ENCODE results near the gene TIMM21. TPM values are rescaled to one million over a fixed set of nuclear protein-coding genes. Genes with fewer than 3 reads are reported as not detected.

Gene TIMM21
- total and polyA plus RNA-seq, 2 of the 13 experiments (the other 11 are each of a cell fraction or from before 2014, with no cell fraction given): 29.6 to 62.3 TPM

DNA sequence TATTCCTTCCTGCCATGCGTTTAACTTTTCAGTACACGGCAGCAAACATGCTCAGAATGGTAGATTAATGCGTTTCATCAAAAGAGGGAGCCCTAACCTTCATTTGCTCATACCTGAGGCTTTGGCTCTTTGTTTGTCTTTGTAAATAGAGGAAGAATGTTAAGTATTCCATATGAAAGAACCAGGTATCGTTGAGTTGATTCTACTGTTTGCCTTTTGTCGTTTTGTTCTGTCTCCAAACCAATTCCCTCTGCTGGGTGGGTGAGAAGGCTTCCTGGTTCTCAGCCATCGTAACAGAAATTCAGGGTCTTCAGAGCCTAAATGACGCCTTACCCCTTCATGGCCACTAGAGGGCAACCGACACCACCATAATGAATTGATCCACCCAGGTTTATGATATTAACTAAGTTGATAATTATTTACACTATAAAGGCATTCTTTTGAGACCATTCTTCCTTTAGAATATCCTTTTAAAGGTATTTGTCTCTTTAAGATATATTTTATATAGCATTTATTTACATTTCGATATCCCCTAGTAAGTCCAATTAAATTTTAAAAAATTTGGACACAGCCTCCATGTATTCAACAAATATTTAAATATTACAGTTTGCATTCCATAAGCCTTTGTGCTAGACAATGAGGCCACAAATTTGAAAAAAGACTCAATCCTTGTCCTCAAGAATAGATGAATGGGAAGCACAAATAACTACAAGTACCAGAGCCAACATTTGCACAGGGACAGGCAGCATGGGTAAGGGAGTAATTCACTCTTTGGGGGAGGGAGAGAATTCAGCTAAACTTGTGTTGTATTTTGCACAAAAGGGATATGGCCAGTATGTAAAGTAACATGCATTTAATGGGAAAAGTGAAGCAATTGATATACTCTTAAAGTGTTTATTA is 48.1 kb downstream of the TIMM21 start (continued):
- TF ChIP-seq KDM4B (CRISPR knock-in tag; IDR thresholded peaks at IDR 0.05): no peak
- TF ChIP-seq YEATS4 (CRISPR knock-in tag; IDR thresholded peaks at IDR 0.05; ENCODE audit: borderline replicate concordance): no peak
- no peak for TF ChIP-seq FOXA1 (IDR thresholded peaks at IDR 0.05)
- TF ChIP-seq FOXA1 (CRISPR knock-in tag; IDR thresholded peaks at IDR 0.05): peak; percentile 30; the same call in 1 of the 2 replicates
- no peak for TF ChIP-seq PRMT3 (CRISPR knock-in tag; IDR thresholded peaks at IDR 0.05; ENCODE audit: borderline replicate concordance, low read depth)
- TF ChIP-seq KDM6A (CRISPR knock-in tag; IDR thresholded peaks at IDR 0.05; ENCODE audit: low read depth): no peak
- no peak for TF ChIP-seq SRF (IDR thresholded peaks at IDR 0.05; ENCODE audit: low read depth, low read length)
- TF ChIP-seq PHF8 (CRISPR knock-in tag; IDR thresholded peaks at IDR 0.05): no peak
- TF ChIP-seq, protein P1, sequence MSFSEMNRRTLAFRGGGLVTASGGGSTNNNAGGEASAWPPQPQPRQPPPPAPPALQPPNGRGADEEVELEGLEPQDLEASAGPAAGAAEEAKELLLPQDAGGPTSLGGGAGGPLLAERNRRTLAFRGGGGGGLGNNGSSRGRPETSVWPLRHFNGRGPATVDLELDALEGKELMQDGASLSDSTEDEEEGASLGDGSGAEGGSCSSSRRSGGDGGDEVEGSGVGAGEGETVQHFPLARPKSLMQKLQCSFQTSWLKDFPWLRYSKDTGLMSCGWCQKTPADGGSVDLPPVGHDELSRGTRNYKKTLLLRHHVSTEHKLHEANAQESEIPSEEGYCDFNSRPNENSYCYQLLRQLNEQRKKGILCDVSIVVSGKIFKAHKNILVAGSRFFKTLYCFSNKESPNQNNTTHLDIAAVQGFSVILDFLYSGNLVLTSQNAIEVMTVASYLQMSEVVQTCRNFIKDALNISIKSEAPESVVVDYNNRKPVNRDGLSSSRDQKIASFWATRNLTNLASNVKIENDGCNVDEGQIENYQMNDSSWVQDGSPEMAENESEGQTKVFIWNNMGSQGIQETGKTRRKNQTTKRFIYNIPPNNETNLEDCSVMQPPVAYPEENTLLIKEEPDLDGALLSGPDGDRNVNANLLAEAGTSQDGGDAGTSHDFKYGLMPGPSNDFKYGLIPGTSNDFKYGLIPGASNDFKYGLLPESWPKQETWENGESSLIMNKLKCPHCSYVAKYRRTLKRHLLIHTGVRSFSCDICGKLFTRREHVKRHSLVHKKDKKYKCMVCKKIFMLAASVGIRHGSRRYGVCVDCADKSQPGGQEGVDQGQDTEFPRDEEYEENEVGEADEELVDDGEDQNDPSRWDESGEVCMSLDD (CRISPR knock-in tag; IDR thresholded peaks at IDR 0.05; ENCODE audit: borderline replicate concordance): no peak
- no peak for TF ChIP-seq ZNF432 (CRISPR knock-in tag; IDR thresholded peaks at IDR 0.05; ENCODE audit: borderline replicate concordance)
- TF ChIP-seq, protein P2, sequence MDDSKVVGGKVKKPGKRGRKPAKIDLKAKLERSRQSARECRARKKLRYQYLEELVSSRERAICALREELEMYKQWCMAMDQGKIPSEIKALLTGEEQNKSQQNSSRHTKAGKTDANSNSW (CRISPR knock-in tag; IDR thresholded peaks at IDR 0.05; ENCODE audit: borderline replicate concordance): no peak
- TF ChIP-seq ZNF749 (CRISPR knock-in tag; IDR thresholded peaks at IDR 0.05; ENCODE audit: borderline replicate concordance): no peak
- TF ChIP-seq ZNF879 (CRISPR knock-in tag; IDR thresholded peaks at IDR 0.05): no peak
- no peak for TF ChIP-seq KLF6 (CRISPR knock-in tag; IDR thresholded peaks at IDR 0.05)
- no peak for TF ChIP-seq CHD4 (IDR thresholded peaks at IDR 0.05; ENCODE audit: borderline replicate concordance, low read length)
- no peak for TF ChIP-seq HMG20B (CRISPR knock-in tag; conservative IDR thresholded peaks at IDR 0.05)
- TF ChIP-seq ZMYM4 (CRISPR knock-in tag; IDR thresholded peaks at IDR 0.05): no peak
- TF ChIP-seq, protein P3, sequence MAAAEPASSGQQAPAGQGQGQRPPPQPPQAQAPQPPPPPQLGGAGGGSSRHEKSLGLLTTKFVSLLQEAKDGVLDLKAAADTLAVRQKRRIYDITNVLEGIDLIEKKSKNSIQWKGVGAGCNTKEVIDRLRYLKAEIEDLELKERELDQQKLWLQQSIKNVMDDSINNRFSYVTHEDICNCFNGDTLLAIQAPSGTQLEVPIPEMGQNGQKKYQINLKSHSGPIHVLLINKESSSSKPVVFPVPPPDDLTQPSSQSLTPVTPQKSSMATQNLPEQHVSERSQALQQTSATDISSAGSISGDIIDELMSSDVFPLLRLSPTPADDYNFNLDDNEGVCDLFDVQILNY (CRISPR knock-in tag; conservative IDR thresholded peaks at IDR 0.05): no peak
- peak; percentile 58 for TF ChIP-seq ELF3 (CRISPR knock-in tag; IDR thresholded peaks at IDR 0.05)
- TF ChIP-seq ATRX (CRISPR knock-in tag; IDR thresholded peaks at IDR 0.05; ENCODE audit: borderline replicate concordance): no peak
- no peak for TF ChIP-seq RBM22 (optimal IDR thresholded peaks at IDR 0.05; ENCODE audit: low read length)
- no peak for TF ChIP-seq ZNF841 (CRISPR knock-in tag; IDR thresholded peaks at IDR 0.05; ENCODE audit: borderline replicate concordance)
- no peak for TF ChIP-seq DR1 (CRISPR knock-in tag; IDR thresholded peaks at IDR 0.05)
- TF ChIP-seq HMGXB4 (CRISPR knock-in tag; IDR thresholded peaks at IDR 0.05; ENCODE audit: borderline replicate concordance in 1 of 2, low read depth in 1 of 2): peak; percentile 29 to 66; a peak in 2 of 4 replicates
- TF ChIP-seq SMAD1 (CRISPR knock-in tag; IDR thresholded peaks at IDR 0.05; ENCODE audit: borderline replicate concordance, low read depth): no peak
- TF ChIP-seq ZNF672 (CRISPR knock-in tag; IDR thresholded peaks at IDR 0.05): no peak

All from HepG2 (cell line).